Stimulated activated CD8-positive, alpha-beta memory T cell treated with anti-CD3 and anti-CD28 coated beads, Interleukin-7, amount 100 ng/mL, for 1 hour (primary cell): ENCODE data around the gene GLIS1.

ENCODE experiments used
- DNase-seq, 2 donors: peaks; one replicate each; pipeline ENCODE4 v3.0.0-alpha.2; 2020; ENCODE audit warnings: low read depth in 2 of 2

GLIS1 gene

GRCh38 chr1:53718443-53718842 lies 20.5 kb downstream of the GLIS1 start:
- DNase-seq = no peak

GRCh38 chr1:53717025-53717804 lies 21.7 kb downstream of the GLIS1 start:
- DNase-seq = no peak

GRCh38 chr1:53716150-53716549 lies 22.8 kb downstream of the GLIS1 start:
- DNase-seq = no peak

- DNase-seq = no peak
Measured at GRCh38 chr1:53715478-53715877, 23.5 kb downstream of the GLIS1 start.

- no peak for DNase-seq
Measured at GRCh38 chr1:53712276-53712675, 26.7 kb downstream of the GLIS1 start.

GRCh38 chr1:53710584-53710983 lies 28.4 kb downstream of the GLIS1 start:
- DNase-seq = no peak

- no peak for DNase-seq
Measured at GRCh38 chr1:53708687-53709086, 30.3 kb downstream of the GLIS1 start.

GRCh38 chr1:53706356-53706755 lies 32.6 kb downstream of the GLIS1 start:
- no peak for DNase-seq

- DNase-seq = no peak
Measured at GRCh38 chr1:53705446-53706096, 33.4 kb downstream of the GLIS1 start.

GRCh38 chr1:53704804-53705445 lies 34.0 kb downstream of the GLIS1 start:
- no peak for DNase-seq

- DNase-seq = no peak
Measured at GRCh38 chr1:53704304-53704703, 34.7 kb downstream of the GLIS1 start.

GRCh38 chr1:53703174-53703573 lies 35.8 kb downstream of the GLIS1 start:
- no peak for DNase-seq

GRCh38 chr1:53702341-53702740 lies 36.6 kb downstream of the GLIS1 start:
- no peak for DNase-seq

GRCh38 chr1:53700776-53701175 lies 38.2 kb downstream of the GLIS1 start:
- no peak for DNase-seq

GRCh38 chr1:53699981-53700380 lies 39.0 kb downstream of the GLIS1 start:
- no peak for DNase-seq

GRCh38 chr1:53698384-53698980 lies 40.5 kb downstream of the GLIS1 start:
- no peak for DNase-seq

GRCh38 chr1:53697721-53698383 lies 41.1 kb downstream of the GLIS1 start:
- DNase-seq = no peak

- DNase-seq = no peak
Measured at GRCh38 chr1:53696990-53697389, 42.0 kb downstream of the GLIS1 start.

GRCh38 chr1:53696571-53696970 lies 42.4 kb downstream of the GLIS1 start:
- DNase-seq = no peak

- DNase-seq = no peak
Measured at GRCh38 chr1:53696051-53696450, 42.9 kb downstream of the GLIS1 start.

GRCh38 chr1:53695116-53695515 lies 43.8 kb downstream of the GLIS1 start:
- DNase-seq = no peak

- DNase-seq = no peak
Measured at GRCh38 chr1:53694718-53695091, 44.3 kb downstream of the GLIS1 start.
